ENCODE data around the gene RAD1.

DNA sequence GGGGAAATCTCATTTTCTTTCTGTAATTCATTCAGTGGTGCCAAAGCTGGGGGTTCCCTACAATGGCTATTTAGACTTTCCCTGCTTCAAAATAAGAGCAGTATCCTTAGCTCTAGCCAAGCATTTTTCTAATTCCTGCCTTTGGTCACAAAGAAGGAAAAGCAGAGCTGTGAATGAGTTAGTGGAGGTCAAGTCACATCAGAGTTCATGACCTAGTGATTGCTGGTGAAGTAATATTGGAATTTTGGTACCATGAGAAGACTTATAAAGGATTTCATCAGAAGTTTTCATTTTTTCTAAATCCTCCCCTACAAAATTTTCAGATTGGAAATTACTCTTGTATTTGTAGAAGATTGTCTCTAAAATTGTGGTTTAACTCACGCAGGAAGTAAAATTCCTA, 42.0 kb upstream of the RAD1 start:
- TF ChIP-seq POLR2A (IDR thresholded peaks at IDR 0.05; ENCODE audit: low read depth, low read length) (no peak), TAF1 (IDR thresholded peaks at IDR 0.05; ENCODE audit: low read depth, low read length) (no peak), POLR2AphosphoS5 (IDR thresholded peaks at IDR 0.05; ENCODE audit: low read depth, low read length) (no peak), PAX5 (IDR thresholded peaks at IDR 0.05; ENCODE audit: insufficient read depth, low read length, severe bottlenecking) (no peak), SPI1 (IDR thresholded peaks at IDR 0.05; ENCODE audit: low read depth, low read length) (no peak)

All from GM12891 (cell line).